ENCODE results near the gene PGC.

DNA sequence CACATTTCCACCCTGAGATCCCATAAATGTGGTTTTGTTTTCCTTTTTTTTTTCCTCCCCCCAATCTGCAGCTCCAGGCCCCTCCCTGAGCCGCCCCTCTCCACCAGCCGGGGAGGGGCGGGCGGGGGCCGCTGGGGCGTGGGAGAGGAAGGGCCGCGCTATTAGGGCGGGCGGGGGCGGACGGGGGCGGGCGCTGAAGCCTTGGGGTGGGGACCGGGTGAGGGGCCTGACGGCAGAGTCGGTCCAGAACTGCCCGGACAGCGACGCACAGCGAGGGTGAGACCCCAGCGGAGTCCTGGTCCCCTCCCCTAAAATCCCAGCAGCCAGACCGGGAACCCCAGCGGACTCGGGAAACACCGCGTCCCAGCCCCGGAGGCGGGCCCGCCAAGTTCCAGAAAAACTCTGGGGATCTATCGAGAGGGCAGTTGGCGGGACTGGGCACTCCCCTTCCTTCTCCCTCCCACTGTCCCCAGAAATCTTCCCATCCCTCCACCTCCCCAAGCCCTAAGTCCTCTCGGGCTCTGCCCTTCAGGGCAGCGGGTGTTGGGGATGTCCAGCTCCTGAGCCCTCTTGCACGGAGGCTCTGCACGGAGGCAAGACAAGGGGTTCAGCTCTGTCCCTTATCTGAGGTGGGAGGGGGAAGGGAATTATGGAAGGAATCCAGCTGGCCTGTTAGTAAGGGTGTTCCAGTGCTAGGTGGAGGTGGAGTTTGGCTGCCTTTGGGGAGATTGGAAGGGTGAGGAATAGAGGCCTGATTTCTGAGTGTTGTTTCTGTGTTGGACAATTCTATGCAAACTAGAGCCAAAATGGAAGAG, 33.6 kb upstream of the PGC start, which contains the start of gene PRICKLE4:
- no peak for TF ChIP-seq POLR2AphosphoS5 (IDR thresholded peaks at IDR 0.05; ENCODE audit: low read depth, low read length)
- TF ChIP-seq SIN3A (IDR thresholded peaks at IDR 0.05; ENCODE audit: borderline replicate concordance, insufficient read depth, low read length): no peak

Data from PFSK-1 (cell line).